CD4-positive, alpha-beta T cell (primary cell): ENCODE results near the gene PARD3B. TPM values are rescaled to one million over a fixed set of nuclear protein-coding genes. Genes with fewer than 3 reads are reported as not detected.

Source experiments
- ATAC-seq: fragments of 200-7000 bp; cut with Tn5 transposase; one replicate; pipeline ENCODE4 v1.10.0; 2022; ENCODE audit warnings: mild to moderate bottlenecking; ENCODE audit not compliant: poor library complexity
- CTCF ChIA-PET: fragments of 350-600 bp; sonication (Branson Sonifier 250); formaldehyde crosslinking; loops from one replicate; lab custom pipeline; 2021; ENCODE audit warnings: antibody characterized with exemption, inconsistent platforms; lab: Charles Lee
- POLR2A ChIA-PET: fragments of 350-600 bp; sonication (Branson Sonifier 250); formaldehyde crosslinking; loops from one replicate; lab custom pipeline; 2021; ENCODE audit warnings: antibody characterized with exemption, inconsistent platforms; lab: Charles Lee
- DNase-seq, 14 experiments: peaks; one replicate each; pipeline ENCODE4 v3.0.0-alpha.2; 2013 to 2020; ENCODE audit warnings: mixed read lengths in 2 of 14
- H3K27ac ChIP-seq, 2 donors: one replicate each; pipeline versions ENCODE4 v1.5.1 to v1.7.0; 2013; ENCODE audit warnings: low read length in 2 of 2, low read depth in 1 of 2, mild to moderate bottlenecking in 1 of 2
- H3K27me3 ChIP-seq, 2 experiments: 1 replicate in 1 of 2; 2 replicates in 1 of 2; pipeline versions ENCODE4 v1.6.1 to v1.7.0; 2013; ENCODE audit warnings: low read length in 2 of 2, control low read depth in 1 of 2, mild to moderate bottlenecking in 1 of 2, moderate library complexity in 1 of 2; ENCODE audit not compliant: insufficient read depth in 2 of 2, control insufficient read depth in 1 of 2
- H3K36me3 ChIP-seq: one replicate; pipeline ENCODE4 v1.6.1; 2013; ENCODE audit warnings: low read length, control low read depth; ENCODE audit not compliant: insufficient read depth
- H3K4me1 ChIP-seq: one replicate; pipeline ENCODE4 v1.6.1; 2013; ENCODE audit warnings: low read length, control low read depth; ENCODE audit not compliant: insufficient read depth
- H3K4me3 ChIP-seq: one replicate; pipeline ENCODE4 v1.5.1; 2013; ENCODE audit warnings: mild to moderate bottlenecking, low read length, moderate library complexity
- H3K9me3 ChIP-seq, 2 experiments: 1 replicate in 1 of 2; 2 replicates in 1 of 2; pipeline versions ENCODE4 v1.6.1 to v1.7.0; 2013; ENCODE audit warnings: low read length in 2 of 2, mild to moderate bottlenecking in 2 of 2, control low read depth in 1 of 2, moderate library complexity in 1 of 2; ENCODE audit not compliant: control insufficient read depth in 1 of 2, insufficient read depth in 1 of 2
- H3K27ac Mint-ChIP-seq: one replicate; pipeline ENCODE4 v1.8.0; 2020; ENCODE audit warnings: mixed read lengths
- H3K27me3 Mint-ChIP-seq: one replicate; pipeline ENCODE4 v1.8.0; 2021; ENCODE audit warnings: mixed read lengths
- H3K36me3 Mint-ChIP-seq: one replicate; pipeline ENCODE4 v1.8.0; 2021; ENCODE audit warnings: low read depth, mixed read lengths
- H3K4me1 Mint-ChIP-seq: one replicate; pipeline ENCODE4 v1.8.0; 2021; ENCODE audit warnings: low read depth, mixed read lengths
- H3K4me3 Mint-ChIP-seq: one replicate; pipeline ENCODE4 v1.8.0; 2020; ENCODE audit warnings: mild to moderate bottlenecking, mixed read lengths
- H3K9me3 Mint-ChIP-seq: one replicate; pipeline ENCODE4 v1.8.0; 2020; ENCODE audit warnings: mixed read lengths
- intact Hi-C, 2 experiments: fragments of 100-400 bp; cut with DNase I in 1 of 2; cut with micrococcal nuclease in 1 of 2; formaldehyde crosslinking; loops; one replicate each; pipeline versions ENCODE4 v1.15.1 to v1.9.0; 2023 to 2025; cut with DNase I, micrococcal nuclease
- total RNA-seq, 174 experiments: library from RNA in 2 of 174; stranded (reverse) in 2 of 174; gene quantifications; one replicate each; pipeline ENCODE4 v1.2.3 and lab custom pipeline; 2021 to 2026
- TF ChIP-seq, protein P1 (sequence below): fragments of 200-600 bp; IDR thresholded peaks from one replicate; pipeline ENCODE4 v1.8.0; 2022; ENCODE audit warnings: antibody characterized with exemption, mild to moderate bottlenecking

Gene PARD3B
- total RNA-seq, 2 experiments from 2014 or later, result 0.87 to 1.9 TPM

DNA sequence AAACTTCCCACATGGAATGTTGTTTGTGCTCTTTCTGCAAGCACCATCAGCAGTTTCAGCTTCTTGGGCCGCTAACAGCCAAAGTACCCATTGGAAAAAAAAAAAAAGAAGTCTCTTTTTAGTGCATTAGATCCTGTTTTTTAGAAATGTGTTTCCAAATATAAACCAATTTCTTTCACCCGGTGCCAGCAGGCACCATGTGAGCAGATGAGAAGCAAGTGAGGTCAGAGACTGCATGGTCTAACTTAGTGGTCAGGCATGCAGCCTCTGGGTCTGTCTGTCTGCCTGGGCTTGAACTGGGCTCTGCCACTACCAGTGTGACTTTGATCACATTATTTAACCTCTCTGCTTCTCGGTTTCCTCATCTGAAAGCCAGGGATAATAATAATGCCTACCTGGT, 1061.9 kb downstream of the PARD3B start:
- CTCF ChIA-PET, result no interaction called here
- peaks cover 0 to 11% of the 10 kb centered on the region in 2 experiments for H3K9me3 ChIP-seq
- no peak overlapping the region for H3K4me3 ChIP-seq
- no peaks in the 10 kb centered on the region for H3K4me1 Mint-ChIP-seq
- ATAC-seq, result no peak
- intact Hi-C loops, result no loop called here
- no peak overlapping the region for H3K27ac Mint-ChIP-seq
- no peak for DNase-seq
- H3K4me1 ChIP-seq, result no peaks in the 10 kb centered on the region
- no peak overlapping the region for H3K27ac ChIP-seq
- TF ChIP-seq, protein P1, sequence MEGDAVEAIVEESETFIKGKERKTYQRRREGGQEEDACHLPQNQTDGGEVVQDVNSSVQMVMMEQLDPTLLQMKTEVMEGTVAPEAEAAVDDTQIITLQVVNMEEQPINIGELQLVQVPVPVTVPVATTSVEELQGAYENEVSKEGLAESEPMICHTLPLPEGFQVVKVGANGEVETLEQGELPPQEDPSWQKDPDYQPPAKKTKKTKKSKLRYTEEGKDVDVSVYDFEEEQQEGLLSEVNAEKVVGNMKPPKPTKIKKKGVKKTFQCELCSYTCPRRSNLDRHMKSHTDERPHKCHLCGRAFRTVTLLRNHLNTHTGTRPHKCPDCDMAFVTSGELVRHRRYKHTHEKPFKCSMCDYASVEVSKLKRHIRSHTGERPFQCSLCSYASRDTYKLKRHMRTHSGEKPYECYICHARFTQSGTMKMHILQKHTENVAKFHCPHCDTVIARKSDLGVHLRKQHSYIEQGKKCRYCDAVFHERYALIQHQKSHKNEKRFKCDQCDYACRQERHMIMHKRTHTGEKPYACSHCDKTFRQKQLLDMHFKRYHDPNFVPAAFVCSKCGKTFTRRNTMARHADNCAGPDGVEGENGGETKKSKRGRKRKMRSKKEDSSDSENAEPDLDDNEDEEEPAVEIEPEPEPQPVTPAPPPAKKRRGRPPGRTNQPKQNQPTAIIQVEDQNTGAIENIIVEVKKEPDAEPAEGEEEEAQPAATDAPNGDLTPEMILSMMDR, result no peak
- no peaks in the 10 kb centered on the region for H3K36me3 ChIP-seq
- H3K36me3 Mint-ChIP-seq, result no peaks in the 10 kb centered on the region
- POLR2A ChIA-PET, result interaction anchor here (0.7 kb wide), 1 partner anchor 928 kb away, joined by 3 read pairs; no protein-coding TSS in a partner anchor
- peaks cover 47% of the 10 kb centered on the region for H3K27me3 Mint-ChIP-seq
- peaks cover 0 to 7% of the 10 kb centered on the region in 2 experiments for H3K27me3 ChIP-seq
- H3K9me3 Mint-ChIP-seq, result peaks cover 13% of the 10 kb centered on the region
- H3K4me3 Mint-ChIP-seq, result no peak overlapping the region

DNA sequence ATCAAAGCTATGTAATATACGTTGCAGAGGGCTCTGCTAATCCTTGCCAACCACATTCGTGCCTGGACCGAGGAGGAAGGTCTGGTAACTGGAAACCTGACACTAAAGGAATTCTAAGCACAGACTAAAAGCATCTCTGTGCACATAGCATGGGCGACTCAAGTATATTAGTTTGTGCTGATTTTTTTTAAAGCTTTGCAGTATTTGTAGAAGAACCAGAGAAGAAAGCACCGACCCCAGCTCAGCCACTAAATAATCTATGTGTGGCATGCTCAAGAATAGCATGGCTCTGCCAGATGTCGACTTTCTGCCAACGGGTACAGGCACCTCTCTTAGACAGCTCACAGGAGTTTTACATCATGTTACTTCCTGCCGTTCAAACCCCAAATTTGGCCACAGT, 1063.8 kb downstream of the PARD3B start:
- CTCF ChIA-PET, result no interaction called here
- H3K36me3 ChIP-seq, result no peaks in the 10 kb centered on the region
- ATAC-seq (no peak), DNase-seq (no peak)
- Mint-ChIP-seq H3K9me3 (peaks cover 6% of the 10 kb centered on the region), H3K27me3 (peaks cover 47% of the 10 kb centered on the region), H3K4me1 (peaks cover 17% of the 10 kb centered on the region), H3K4me3 (no peak overlapping the region), H3K36me3 (no peaks in the 10 kb centered on the region), H3K27ac (no peak overlapping the region)
- peaks cover 3% of the 10 kb centered on the region for H3K4me1 ChIP-seq
- peaks cover 0 to 11% of the 10 kb centered on the region in 2 experiments for H3K9me3 ChIP-seq
- POLR2A ChIA-PET, result no interaction called here
- no peak overlapping the region for H3K4me3 ChIP-seq
- H3K27me3 ChIP-seq, result peaks cover 0 to 7% of the 10 kb centered on the region in 2 experiments
- H3K27ac ChIP-seq, result no peak overlapping the region
- TF ChIP-seq, protein P1, result no peak
- intact Hi-C loops, result no loop called here

DNA sequence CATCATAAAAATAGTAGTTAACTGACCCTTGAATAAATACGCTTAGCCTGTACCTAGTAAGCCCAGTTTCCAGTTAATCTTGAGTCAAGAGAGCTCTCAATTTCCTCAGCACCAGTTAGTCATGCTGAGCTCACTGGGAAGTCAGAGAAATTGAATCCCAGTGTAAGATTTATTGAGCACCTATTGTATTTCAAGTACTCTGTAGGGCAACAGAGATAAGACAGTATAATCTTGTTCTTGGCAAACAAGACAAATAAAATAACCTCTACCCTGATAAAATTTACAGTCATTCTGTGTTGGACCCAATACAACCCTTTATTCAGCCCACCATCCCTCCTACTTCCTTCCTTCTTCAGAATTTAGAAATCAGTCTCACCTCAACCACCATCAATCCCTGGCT, 1065.2 kb downstream of the PARD3B start:
- peaks cover 0 to 11% of the 10 kb centered on the region in 2 experiments for H3K9me3 ChIP-seq
- ATAC-seq, result no peak
- TF ChIP-seq, protein P1, result no peak
- H3K4me3 ChIP-seq, result no peak overlapping the region
- H3K4me1 ChIP-seq, result peaks cover 3% of the 10 kb centered on the region
- ChIA-PET POLR2A (no interaction called here), CTCF (no interaction called here)
- H3K36me3 ChIP-seq, result no peaks in the 10 kb centered on the region
- intact Hi-C loops, result no loop called here
- peaks cover 0 to 7% of the 10 kb centered on the region in 2 experiments for H3K27me3 ChIP-seq
- no peaks in the 10 kb centered on the region for H3K9me3 Mint-ChIP-seq
- H3K4me3 Mint-ChIP-seq, result no peak overlapping the region
- DNase-seq, result no peak
- H3K27ac ChIP-seq, result no peak overlapping the region
- peaks cover 17% of the 10 kb centered on the region for H3K4me1 Mint-ChIP-seq
- H3K27me3 Mint-ChIP-seq, result peaks cover 38% of the 10 kb centered on the region
- no peak overlapping the region for H3K27ac Mint-ChIP-seq
- H3K36me3 Mint-ChIP-seq, result no peaks in the 10 kb centered on the region
